Inflammatory macrophage treated with lipopolysaccharide for 1 hour (primary cell): ENCODE measurements around the gene CDIP1.

Experiments used
- DNase-seq, 2 donors: peaks; one replicate each; pipeline ENCODE4 v3.0.0-alpha.2; 2020 to 2022

CDIP1 gene

DNA sequence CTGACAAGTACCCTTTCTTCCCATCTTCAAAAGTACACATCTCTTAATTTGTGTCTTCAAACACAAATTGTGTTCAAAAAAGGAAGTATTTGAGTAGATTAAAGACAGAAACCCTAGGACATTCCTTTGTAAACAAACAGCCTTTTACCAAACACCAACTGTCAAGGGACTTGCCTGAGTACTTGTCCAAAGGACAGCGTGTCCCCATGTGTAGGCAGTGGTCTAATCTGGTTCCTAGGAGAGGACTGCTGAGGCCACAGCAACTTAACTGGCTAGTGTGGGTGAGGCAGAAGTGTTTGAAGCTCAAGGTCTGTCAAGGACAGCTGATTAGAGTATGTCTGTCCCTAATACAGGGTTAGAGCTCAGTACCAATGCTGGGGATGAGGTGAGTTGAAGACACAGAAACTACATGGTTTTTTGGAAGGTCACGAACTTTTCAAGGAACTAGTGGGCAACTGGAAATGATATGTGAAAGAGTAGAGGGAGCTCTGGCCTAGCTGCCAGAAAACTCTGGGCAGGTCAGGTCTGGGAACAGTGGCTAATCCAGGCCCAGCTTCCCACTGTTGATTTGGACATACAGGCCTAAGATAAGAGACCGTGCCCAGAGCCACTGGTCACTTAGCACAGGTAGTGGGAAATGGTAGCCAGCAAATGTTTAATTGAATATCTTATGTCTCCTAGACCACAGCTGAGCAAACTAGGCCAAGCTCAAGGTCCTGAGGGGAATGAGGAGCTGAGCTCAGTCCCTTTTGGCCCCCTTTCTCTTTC lies 52.3 kb downstream of the CDIP1 start:
- no peak for DNase-seq

DNA sequence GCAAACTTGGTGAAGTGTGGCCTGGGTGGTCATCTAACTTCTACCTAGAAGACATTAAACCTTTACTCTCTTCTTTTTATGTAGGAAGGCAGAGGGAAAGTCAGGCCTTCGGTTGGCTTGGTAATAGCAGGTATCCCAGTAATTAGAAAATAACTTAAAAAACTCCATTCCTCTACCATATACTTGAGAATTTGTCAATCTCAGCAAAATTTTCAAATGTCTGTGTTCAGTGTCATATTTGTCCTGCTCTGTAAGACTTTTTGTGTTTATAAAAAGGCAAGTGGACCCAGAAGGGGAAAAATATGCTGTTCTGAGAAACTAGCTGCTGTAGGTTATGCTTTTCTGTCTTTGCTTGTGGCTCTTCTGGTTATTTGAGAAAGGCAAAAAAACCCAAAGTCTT lies 56.6 kb downstream of the CDIP1 start:
- no peak for DNase-seq

DNA sequence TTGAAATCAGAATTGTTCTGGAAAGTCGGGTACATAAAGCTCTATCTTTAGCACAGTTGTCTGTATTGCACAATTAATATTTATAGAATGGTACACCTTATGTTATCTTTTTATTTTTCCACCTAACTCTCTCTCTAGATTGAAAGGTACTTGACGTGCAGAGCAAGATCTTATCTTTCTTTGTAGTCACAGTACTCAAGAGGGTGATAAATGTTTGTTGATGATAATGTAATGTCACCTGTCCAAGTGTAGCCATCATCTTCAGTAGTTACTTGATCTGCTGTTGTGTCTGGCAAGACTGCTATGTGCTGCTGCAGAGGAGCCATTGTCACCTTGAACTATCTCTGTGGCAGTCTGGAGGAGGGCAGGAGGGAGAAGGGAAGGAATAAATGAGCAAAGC lies 57.0 kb downstream of the CDIP1 start:
- DNase-seq = no peak

DNA sequence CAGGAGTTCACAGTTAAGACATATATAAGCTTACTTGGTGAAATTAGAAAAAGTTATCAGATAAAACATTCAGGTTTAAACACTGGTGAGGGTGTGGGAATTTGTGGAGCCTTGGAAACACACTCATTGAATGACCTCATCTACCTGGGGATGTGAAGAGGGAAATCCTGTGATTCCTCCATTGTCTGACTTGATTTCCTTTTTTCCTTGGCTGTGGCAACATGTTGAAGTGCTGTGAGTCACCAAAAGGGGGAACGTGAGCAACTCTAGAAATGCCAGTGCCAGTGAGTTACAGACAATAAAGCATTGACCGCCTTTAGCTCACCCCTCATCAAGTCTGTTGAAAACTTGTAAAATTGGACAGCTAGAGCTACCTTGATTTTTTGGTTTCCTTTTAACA lies 60.6 kb downstream of the CDIP1 start:
- DNase-seq = peak; percentile 68 to 77

DNA sequence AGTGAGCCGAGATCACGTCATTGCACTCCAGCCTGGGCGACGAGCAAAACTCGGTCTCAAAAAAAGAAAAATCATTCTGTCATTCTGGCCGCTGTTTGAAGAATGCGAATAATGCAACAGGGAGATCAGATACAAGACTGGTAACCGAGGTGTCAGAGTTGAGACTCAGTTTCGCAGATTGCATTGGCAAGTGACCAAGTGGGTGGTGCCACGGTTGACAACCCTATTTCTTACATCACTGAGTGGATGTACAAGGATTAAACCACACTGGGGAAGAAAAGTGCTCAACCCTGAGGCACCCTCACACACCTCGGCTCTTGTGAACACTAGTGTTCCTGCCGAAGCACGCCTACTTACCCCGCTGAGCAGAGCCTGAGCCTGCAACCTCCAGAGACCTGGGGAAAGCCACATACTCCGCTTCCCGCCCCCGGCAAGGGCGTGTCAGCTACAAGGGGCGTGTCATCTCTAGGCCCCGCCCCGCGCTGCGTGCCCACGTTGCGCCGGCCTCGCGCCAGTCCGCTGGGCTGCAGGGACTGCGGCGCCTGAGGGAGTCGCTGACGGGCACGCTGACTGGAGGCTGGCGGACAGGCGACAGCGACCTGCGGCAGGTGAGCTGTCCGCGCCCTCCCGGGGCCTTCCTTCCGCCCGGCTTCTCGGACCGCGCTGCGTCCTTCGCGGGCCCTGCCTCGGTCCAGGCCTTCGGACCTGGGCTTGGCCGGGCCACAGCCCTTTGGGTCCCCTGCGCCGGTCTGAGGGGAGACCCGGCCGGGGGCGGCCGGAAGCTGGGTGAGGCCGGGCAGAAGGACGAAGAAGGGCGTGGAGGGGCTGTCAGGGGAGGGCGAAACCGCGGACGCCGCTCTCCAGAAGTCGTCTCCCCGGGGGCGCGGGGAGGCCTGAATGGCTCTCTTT lies 62.4 kb downstream of the CDIP1 start, which contains the start of gene HMOX2:
HMOX2 (plus strand) TSS at position 519 of the 909 bp plus-strand sequence. CDS start 29,127 bp downstream, outside the sequence.
- DNase-seq = peak; percentile 92 to 96

DNA sequence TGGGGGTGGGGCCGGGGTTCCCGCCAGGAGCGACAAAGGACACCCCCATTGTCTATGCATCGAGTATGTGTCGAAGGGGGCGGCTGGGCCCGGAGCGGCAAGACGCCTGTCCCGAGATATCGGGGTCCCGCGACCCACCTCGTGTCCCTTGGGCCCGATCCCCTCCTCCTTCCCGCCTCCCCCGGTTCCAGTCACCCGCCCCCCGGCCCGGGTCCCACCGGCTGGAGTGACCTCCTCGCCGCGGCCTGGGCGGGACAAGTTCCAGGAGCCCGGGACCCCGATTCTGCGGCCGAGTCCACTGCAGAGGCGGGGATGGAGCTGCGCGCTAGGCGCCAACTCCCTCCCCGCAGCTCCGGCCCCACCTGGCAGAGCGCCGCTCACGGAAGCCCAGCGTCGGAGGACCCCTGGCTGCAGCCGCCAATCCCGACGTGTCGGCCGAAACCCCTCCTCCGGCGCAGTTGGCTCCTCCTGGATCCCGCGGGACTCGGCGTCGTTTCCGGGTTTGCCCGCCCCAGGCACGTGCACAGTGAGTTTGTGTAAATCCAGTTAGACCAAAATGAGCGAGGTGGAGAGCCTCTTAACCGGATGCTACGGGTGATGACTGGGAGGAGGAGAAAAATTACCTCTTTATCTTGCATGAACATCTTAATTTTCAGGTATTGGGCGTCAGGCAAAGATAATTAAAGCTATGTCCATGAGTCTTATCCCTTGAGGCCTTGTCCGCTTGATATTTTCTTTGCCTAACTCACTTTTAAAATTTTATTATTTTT lies 64.2 kb downstream of the CDIP1 start, which contains the start of gene NMRAL1:
NMRAL1 (minus strand) TSS at position 434 of the 770 bp plus-strand sequence. CDS start 493 bp downstream, outside the sequence.
- peak; percentile 74 to 85 for DNase-seq

DNA sequence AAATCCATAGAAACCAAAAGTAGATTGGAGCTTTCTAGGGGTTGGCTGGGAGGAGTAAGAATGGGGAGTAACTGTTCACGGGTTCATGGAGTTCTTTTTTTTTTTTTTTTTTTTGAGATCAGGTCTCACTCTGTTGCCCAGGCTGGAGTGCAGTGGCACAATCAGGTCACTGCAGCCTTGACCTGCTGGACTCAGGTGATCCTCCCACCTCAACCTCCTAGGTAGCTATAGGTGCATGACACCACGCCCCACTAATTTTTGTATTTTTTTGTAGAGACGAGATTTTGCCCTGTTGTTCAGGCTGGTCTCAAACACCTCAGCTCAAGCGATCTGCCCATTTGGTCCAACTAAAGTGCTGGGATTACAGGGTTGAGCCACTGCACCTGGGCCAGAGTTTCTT lies 65.7 kb downstream of the CDIP1 start:
- DNase-seq = no peak

DNA sequence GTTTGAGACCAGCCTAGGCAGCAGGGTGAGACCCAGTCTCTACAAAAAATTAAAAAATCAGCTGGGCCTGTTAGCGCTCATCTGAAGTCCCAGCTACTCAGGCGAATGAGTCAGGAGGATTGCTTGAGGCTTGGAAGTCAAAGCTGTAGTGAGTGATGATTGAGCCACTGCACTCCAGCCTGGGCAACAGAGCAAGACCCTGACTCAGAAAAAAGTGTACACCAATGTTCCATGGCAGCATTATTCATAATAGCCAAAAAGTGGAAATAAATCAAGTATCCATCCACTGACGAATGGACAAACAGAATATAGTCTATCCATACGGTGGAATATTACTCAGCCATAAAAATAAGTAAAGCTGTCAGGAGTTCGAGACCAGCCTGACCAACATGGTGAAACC lies 66.7 kb downstream of the CDIP1 start:
- DNase-seq = no peak

DNA sequence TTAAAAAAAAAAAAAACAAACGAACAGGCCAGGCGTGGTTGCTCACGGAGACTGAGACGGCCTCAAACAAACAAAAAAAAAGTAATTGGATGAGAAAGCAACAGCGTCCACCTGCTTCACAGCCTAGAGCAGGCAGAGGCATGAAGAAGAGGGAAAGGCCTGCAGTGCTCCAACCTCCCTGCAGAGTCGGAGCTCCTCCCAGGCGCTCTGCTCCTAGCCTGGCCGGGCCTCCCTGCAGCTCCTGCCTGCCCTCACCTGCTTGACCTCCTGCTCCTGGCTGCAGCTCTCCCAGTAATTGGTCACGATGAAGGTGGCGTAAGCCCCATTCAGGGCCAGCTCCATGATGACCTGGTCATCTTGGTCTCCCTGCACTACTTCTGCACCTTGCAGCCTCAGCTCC lies 69.6 kb downstream of the CDIP1 start:
- DNase-seq = no peak

DNA sequence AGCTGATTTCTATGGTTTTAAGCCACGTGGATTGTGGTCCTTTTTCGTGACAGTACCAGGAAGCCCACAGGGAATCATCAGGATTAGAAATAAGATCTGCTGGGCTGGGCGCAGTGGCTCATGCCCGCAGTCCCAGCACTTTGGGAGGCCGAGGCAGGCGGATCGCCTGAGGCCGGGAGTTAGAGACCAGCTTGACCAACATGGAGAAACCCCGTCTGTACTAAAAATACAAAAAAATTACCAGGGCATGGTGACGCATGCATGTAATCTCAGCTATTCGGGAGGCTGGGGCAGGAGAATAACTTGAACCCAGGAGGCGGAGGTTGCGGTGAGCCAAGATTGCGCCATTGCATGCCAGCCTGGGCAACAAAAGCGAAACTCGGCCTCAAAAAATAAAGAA lies 70.7 kb downstream of the CDIP1 start:
- no peak for DNase-seq

DNA sequence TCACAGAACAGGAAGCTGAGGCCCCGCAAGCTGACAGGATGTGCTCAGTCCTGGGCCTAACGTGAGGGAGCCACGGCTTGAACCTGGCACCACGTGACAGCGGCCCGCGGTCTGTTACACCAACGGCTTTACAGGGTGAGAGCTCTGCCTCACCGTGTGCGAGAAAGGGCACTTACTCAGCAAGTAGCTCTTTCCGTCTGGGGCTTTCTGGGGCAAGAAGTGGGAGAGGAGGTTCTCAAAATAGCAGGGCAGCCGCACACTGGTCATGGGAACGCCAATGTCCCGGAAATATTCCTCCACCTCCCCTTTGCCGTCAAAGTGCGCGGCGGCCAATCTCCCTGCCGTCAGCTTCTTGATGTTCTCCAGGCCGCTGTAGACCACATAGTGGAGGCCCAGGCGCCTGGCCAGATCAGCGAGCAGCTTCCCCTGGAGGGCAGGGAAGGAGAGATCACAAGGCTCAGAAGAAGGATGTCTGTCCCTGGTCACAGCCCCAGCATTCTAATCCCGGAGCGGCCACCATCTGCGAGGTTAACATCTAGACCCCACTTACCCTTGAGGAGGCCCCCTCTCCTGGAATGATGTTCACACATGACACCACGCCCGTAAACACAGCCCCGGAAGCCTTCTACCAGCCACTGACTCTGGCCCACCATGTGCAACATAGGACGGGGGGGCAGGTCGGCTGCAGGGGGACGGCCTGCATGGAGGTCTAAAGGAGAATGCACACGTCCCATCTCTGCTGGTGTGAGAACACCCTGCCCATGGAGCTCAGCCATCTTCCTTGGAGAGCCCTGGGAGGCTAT lies 72.4 kb downstream of the CDIP1 start:
- no peak for DNase-seq

DNA sequence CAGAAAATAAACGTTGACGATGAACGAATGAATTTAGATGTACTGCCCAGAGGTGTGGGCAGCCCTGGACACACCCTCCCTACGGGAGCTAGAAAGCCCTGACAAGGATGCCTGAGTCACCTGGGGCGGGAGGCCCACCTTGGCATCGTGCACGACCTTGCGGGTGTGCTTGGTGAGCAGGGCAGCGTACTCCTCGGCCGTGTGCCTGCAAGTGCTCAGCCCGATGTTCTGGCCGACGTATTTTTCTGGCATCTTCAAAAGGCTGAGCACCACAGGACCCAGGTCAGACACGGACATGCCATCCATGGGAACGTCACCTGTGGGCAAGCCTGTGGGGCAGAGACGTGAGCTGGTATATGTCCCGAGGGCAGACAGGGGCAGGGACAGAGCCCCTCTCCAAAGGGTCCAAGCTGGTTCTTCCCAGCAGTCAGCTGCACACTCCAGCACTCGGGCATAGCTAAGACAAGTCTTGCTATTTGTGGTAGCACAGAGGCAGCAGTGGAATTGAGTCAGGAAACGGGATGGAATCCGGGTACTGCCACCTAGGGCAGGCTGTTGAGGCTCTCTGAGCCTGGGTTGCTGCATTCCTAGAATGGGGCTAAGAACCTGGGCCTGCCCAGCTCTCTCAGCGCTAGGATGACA lies 74.9 kb downstream of the CDIP1 start:
- no peak for DNase-seq

DNA sequence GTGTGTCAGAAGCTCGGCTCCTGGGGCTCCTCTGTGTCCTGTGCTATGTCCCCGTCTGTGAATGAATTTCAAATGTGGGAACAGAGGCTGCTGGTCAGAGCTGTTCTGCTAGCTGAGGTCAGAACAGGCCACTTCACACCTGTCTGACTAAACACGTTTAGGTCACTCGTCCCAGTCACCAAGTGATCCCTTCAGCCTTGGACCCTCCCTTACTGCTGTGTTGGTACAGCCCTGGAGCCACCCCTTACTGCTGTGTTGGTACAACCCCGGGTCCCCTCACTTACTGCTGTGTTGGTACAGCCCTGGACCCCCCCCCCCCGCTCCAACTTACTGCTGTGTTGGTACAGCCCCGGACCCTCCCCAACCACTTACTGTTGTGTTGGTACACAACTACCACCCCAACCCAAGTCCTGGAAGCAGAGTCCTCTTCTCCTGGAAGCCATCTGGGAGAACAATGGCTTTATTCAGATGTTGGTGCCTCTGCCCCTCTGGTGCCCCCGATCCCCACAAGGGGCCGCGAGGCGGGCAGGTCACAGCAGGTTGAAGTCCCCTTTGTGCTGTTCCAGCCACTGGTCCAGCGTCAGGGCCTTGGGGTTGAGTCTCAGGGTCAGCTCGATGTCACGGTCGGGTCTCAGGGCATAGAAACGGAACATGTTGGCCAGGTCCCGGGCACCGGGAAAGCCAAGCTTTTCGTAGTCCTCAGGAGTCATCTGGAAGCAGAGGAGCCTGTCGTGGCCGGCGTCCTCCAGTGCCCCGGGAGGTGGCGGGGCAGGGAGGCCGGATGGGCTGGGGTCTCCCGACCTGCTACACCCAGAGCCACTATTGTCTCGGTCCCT lies 77.1 kb downstream of the CDIP1 start:
- DNase-seq = no peak

DNA sequence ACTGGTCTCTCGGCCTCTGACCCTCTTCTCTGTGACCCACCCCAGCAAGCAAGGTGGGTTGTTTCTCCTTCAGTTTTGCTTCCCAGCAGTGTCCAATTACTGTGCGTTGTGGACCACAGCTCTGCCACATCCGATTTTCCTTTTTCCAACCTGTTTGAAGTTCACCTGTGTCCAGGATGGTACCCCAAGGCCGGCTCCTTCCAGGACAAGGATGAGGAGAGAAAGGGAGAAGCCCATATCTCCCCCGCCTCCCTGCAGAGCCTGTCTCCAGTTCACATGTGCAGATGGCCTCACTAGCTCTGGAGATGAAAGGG lies 77.7 kb downstream of the CDIP1 start:
- no peak for DNase-seq
